OCI-M2 (cell line): ENCODE results near the gene GCH1.
A peak's percentile ranks its signal among the peaks of the same experiment; 100 is the strongest.
"Not testable (repeated sequence)": the region's sequence is repeated elsewhere in the genome, so short reads cannot be mapped to it uniquely, and the experiment has no call there.

ENCODE experiments used
- DNase-seq: peaks from one replicate; lab custom pipeline; 2025; ENCODE audit not compliant: unreplicated experiment; lab: John Stamatoyannopoulos, UW

The GCH1 gene

DNA sequence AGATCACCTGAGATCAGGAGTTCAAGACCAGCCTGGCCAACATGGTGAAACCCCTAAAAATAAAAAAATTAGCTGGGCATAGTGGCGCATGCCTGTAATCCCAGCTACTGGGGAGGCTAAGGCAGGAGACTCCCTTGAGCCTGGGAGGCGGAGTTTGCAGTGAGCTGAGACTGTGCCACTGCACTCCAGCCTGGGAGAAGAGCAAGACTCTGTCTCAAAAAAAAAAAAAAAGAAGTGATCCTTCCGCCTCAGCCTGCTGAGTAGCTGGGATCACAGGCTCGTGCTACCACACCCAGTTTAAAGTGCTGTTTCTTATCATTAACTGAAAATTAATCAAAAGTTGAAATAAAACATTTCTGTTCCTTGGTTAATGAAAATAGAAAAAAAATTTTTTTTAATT, 6.3 kb upstream of the GCH1 start:
- DNase-seq, result not testable (repeated sequence)

DNA sequence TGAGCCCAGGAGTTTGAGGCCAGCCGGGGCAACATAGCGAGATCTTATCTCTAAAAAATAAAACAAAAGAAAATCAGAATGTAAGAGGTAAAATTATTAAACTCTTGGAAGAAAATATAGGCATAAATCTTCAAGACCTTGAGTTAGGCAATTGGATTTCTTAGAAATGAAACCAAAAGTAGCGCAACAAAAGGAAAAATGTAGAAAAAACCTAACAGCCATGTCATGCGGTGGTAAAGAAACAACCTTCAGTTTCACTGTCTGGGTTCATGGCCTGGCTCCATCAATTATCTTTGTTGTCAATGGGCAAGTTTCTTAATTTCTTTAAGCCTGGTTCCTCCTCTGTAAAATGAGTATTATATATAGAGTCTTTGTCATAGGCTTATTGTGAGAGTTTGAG, 5.6 kb upstream of the GCH1 start:
- no peak for DNase-seq

DNA sequence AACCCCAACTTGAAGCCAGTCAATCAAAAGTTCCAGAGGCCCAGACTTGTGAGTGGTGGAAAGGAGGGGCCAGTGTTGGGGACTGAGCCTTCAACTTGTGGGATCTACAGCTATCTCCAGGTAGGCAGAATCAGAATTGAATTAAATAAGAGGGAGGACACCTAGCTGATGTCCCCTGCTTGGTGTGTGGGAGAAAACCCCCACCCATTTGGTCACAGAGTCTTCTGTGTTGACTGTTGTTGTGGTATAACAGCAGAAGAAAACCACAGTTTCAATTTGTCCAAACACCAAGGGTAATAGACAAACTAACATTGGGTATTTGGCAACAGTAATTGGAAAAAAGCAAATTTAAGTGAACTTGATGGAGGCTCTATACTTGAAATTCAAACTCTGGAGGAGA, 3.4 kb upstream of the GCH1 start:
- DNase-seq, result no peak

DNA sequence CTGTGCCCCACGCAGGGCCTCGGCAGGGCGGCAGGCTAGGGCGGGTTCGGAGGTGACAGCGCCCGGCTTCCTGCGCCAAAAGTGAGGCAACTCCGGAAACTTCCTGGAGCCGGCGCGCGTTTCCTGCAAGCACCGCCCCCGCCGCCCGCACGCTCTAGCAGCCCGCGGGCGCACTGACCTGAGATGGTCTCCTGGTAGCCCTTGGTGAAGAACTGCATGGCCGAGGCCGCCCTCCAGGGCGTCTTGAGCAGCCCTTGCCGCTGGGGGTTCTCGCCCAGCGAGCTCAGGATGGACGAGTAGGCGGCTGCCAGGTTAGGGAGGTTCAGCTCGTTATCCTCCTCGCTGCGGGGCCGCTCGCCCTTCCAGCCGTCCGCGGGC, 494 bp downstream of the GCH1 start:
- no peak for DNase-seq

DNA sequence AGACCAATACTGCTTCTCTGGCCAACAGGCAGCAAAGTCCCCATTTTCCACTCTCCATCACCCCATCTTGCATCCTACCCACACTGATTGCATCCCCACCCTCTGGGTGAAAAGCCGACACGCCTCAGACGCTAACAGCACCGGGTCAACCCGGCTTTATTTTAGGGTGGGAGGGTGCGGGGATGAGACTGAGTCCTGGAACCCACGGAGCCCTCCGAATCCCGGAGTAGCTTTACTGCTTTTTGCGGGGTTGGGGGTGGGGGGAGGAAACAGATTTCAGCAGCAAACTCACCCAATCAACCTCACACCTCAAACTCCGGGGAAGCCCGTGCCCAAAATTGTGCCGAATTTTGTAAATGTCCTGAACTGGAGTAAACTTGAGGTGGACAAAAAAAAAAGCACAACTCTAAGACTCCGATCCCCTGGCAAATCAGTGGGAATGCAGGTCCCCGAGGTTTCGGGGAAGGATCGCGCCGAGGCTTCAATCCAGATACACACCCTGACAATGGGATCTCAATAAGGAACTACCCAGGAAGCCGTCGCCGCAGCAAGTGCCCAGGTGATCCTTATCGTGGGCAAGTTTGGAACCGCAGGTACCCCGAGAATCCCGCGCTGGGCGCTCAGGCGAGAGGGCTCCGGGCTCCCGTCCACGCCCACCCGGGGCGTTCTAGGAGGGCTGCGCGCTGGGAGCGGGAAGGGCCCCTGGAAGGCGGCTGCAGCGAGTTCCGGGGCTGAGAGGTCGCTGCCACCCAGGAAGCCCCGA, 1.1 kb downstream of the GCH1 start:
- no peak for DNase-seq

DNA sequence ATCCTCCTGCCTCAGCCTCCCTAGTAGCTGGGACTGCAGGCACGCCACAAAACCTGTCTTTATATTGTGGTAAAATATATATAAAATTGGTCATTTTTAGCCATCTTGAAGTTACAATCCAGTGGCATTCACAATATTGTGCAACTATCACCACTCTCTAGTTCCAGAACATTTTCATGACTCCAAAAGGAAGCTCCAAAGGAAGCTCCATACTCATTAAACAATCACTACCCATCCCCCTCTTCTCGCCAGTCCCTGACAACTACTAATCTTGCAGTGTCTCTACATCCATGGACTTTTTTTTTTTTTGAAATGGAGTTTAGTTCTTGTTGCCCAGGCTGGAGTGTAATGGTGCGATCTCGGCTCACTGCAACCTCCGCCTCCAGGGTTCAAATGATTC, 3.1 kb downstream of the GCH1 start:
- DNase-seq, result no peak

DNA sequence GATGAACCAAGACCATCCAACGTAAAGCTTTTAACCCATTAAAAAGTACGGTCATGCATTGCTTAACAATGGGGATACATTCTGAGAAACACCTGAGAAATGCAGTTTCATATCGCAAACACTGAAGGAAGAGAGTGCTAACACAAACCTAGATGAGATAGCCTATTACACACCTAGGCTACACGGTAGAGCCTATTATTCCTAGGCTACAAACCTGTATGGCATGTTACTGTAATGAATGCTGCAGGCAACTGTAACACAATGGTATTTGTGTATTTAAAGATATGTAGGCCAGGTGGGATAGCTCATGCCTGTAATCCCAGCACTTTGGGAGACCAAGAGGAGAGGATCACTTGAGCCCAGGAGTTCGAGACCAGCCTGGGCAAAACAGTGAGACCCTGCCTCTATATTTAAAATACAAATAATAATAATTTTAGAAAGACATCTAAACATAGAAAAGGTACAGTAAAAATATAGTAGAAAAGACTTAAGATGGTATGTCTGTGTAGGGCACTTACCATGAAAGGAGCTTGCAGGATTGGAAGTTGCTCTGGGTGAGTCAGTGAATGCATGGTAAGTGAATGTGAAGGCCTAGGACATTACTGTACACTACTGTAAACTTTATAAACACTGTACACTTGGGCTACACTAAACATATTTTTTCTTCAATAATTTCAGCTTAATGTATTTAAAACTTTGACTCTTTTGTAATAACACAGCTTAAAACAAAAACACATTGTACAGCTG, 4.6 kb downstream of the GCH1 start:
- not testable (repeated sequence) for DNase-seq

DNA sequence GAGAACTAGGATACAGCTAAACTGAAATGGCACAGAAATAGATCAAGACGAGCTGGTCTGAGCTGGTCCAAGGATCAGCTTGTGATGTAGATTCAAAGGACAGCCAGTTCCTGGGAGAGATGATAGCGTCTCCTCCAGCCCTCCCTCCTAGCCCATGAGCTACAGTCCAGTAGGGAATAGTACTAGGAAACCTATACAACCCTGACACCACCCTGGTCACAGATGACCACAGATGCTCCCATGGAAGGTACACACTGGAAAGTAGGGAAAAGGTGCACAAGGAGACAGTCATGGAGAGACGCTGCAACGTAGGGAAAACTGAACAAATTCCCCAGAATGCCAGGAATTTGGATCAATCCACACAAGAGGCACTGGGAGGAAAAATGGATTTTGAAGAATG, 6.9 kb downstream of the GCH1 start:
- no peak for DNase-seq

DNA sequence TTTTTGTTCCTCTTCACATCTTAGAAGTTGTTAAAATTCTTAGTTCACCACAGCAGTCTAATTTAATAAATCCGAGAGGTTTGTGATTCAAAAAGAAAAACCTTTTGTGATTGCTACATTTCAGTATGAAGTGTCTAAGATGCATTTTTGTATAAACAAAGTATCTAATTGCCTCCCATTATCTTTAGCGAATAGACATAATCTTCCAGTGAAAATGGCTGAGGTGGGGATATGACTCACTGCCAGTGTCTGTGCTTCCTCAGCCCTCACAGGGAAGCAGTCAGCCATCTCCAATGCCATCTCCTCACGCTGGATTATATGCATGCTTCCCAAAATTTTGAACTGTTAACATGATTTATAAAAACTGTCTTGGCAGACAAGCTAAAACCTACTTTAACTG, 7.6 kb downstream of the GCH1 start:
- DNase-seq, result no peak

DNA sequence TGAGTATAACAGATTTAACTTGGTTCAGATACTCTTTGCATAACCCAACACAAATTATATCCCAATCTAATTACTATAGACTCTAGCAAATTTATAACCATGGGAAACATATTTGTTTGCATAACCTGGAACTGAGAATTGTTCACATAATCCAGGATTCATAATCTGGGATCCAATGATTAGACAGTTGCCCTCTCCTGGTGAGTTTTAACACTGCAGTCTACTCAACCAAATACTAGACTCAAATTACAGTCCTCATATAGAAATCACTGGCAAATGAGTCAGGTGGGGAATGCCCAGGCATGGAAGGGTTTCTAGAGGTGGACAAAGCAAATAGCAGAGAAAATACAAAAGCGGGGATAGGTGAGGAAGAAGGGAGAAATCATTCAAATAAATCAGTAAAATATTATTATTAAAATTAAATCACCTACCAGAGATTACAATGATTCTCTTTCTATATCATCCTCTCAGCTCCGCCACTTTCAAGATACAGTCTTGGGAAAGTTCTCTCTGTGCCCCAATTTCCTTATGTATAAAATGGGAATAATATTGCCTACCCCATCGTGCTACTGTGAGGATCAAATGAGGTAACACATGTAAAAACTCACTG, 9.4 kb downstream of the GCH1 start:
- peak; percentile 16 for DNase-seq

DNA sequence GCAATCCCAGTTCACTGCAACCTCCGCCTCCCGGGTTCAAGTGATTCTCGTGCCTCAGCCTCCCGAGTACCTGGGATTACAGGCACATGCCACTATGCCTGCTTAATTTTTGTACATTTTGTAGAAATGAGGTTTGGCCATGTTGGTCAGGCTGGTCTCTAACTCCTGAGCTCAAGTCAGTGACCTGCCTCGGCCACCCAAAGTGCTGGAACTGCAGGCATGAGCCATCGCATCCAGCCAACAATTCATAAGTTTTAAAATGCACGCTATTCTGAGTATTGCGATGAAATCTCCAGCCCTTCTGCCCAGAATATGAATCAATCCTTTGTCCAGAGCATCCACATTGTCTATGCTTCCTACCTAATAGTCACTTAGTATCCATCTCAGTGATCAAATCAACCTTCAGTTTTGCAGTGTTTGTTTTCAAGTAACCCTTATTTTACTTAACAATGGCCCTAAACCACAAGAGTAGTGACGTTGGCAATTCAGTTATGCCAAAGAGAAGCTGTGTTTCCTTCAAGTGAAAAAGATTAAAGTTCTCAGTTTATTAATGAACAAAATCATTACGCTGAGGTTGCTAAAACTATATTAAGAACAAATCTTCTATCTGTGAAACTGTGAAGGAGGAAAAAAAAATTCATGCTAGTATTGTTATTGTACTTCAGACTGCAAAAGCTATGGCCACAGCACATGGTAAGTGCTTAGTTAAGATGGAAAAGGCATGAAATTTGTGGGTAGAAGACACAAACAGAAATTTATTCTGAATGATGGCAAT, 11.0 kb downstream of the GCH1 start:
- DNase-seq, result no peak

DNA sequence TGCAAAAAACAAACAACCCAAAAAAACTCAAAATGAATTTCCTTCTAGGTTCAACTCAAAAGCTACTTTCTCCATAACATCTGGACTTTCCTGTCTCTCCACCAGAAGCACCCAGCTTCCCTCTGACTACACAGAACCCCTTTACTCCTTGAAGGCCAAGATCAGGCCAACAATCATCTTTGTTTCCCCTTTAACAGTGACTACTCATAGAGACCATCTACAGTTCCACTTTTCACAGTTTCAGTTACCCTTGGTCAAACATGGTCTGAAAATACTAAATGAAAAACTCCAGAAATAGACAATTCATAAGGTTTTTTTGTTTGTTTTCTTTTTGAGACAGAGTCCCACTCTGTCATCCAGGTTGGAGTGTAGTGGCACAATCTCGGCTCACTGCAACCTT, 11.8 kb downstream of the GCH1 start:
- DNase-seq, result no peak

DNA sequence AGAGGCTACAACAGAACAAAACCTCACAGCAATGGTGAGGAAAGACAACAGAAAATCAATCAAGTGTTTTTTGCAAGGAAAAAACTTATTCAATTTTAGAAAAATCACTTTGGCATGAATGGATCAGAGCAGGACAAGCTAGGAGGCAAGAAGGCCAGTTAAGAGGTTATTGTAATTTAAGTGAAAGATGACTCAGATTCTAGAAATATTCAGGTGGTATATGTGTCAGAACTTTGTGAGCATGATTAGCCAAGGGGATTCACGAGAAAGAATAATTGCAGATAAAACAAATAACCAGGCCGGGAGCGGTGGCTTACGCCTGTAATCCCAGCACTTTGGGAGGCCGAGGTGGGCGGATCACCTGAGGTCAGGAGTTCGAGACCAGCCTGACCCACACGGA, 12.7 kb downstream of the GCH1 start:
- no peak for DNase-seq

DNA sequence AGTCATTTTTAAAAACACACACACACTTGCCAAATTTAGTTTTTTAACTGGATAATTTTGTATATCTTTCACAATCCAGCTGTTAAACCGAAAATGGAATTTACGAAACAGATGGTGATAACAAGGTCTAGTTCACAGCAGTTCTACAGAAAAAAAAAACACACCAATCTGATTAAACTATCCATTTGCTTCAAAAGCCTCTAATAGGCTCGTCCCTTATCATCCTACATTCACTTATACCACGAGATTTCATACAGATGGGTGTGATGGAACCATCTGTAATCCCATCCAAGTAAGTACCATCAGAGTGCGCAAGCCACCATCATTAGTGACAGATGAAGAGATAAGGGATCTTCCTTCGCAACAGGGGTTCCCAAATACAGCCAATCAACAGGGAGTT, 20.1 kb downstream of the GCH1 start:
- no peak for DNase-seq

DNA sequence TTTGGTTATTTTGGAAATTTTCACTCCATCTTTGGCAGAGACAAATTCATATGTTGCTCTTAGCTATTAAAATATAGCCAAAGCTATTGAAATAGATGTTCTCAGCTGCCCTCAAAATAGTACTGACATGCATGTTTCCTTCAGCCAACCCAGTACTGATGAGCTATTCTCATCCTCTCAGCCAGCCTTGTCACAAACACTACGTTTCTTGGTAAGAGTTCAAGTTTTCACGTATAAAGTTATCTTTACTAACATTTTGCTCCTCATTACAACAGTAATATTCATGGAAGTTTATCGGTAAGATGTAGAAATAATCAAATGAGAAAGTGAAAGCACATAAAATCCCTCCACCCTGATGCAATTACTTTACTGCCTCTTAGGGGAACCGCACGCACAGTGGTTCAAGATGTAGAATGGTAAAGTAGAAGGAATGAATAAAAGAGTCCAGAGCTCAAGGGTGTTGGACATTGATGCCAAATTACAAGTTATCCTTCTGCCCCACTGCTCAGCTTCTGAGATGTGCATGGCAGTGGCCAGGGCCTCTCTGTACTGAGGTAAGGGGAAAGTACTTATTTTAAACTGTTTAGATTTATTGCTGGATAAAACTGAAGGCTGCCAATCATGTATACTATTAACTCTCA, 20.7 kb downstream of the GCH1 start:
- DNase-seq, result no peak

DNA sequence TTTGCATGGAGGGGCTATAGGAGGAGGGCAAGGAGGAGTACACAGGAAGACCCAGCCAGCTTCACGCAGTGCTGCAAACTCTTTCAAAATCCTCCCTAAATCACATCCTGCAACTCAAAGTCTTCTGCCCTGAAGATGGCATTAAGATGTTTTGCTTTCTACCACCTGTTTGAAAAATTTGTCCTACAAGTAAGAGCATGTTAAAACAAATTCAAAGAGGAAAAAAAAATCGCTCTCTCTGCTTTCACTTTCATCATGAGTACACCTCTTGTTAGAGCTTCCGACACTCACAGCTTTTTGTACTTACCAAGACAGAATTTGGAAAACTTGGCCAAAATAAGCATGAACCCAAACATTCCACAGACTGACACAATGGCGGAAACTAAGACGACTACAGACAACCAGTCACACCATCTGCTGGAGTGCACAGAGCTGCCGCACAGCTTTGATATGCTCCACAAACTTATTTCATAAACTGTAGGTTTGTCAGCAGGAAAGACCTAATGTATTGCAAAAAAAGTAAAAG, 21.3 kb downstream of the GCH1 start:
- DNase-seq, result no peak

DNA sequence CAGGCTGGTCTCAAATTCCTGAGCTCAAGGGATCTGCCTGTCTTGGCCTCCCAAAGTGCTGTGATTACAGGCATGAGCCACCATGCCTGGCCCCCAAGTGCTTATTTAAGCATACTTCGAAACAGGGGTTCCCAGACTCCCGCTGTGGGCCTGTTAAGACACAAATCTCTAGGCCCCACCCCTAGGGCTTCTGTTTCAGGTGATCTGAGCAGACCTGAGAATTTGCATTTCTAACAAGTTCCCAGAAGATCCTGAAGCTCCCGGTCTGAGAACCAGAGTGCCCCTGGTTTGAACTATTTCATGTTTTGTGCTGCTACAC, 25.0 kb downstream of the GCH1 start:
- DNase-seq, result no peak

DNA sequence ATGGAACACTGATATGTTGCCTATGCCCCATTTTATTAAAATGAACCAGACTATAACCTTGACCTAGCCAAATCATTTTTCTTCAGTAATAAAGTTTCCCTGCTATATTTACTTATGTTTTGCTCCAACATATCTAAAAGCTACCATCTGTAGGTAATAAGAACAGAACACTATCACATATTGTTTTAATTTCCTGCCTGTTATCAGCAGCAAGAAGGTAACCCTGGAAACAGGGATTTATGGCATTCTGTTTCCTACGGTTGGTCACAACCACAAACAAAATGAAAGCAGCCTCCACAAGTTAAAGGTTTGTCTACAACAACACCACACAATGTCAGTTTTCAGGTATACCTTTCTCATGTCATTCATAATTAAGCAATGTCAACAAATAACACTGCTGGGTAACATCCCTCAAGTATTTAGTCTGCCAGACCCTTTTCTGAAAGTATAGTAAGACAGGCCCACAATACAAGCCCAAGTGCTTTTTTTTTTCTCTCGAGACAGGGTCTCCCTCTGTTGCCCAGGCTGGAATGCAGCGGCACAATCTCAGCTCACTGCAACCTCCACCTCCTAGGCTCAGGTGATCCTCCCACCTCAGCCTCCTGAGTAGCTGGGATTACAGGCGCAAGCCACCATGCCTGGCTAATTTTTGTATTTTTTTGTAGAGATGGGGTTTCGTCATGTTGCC, 25.5 kb downstream of the GCH1 start:
- DNase-seq, result no peak

DNA sequence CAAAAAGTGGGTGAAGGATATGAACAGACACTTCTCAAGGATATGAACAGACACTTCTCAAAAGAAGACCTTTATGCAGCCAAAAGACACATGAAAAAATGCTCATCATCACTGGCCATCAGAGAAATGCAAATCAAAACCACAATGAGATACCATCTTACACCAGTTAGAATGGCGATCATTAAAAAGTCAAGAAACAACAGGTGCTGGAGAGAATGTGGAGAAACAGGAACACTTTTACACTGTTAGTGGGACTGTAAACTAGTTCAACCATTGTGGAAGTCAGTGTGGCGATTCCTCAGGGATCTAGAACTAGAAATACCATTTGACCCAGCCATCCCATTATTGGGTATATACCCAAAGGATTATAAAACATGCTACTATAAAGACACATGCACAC, 27.0 kb downstream of the GCH1 start:
- DNase-seq, result not testable (repeated sequence)
